ENCODE measurements around the gene KDM5A. TPM values are rescaled to one million over a fixed set of nuclear protein-coding genes. Genes with fewer than 3 reads are reported as not detected.

The KDM5A gene
- polyA plus RNA-seq, 2 of the 4 experiments (the other 2 are of a cell fraction) = 18.8 to 42.6 TPM

DNA sequence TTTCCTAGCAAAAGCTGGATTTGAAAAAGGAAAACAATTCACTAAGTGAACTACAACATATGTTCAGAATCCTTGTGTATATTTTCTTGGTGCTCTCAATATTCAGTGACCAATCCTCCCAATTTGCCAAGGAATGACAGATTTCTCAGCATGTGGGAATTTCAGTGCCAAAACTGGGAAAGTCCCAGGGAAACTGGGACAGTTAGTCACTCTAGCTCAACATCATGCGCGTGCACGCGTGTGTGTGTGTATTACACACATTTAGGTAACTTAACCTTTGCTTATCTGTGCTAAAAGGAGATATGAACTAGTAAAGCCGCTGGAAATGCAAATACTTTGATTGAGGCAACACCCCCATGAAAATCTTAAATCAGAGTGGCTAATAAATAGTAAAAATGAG is 100.4 kb downstream of the KDM5A start:
- CTCF ChIA-PET = no interaction called here
- H3K27ac ChIP-seq = no peak overlapping the region
- ATAC-seq = no peak
- peak; percentile 4 to 17 for DNase-seq (ENCODE audit: low read depth in 1 of 2, low spot score in 1 of 2)
- no peak overlapping the region for H3K4me2 ChIP-seq
- no peaks in the 10 kb centered on the region for H3K9me3 ChIP-seq
- TF ChIP-seq RAD21 (conservative IDR thresholded peaks at IDR 0.05 in 1 of 2, IDR thresholded peaks at IDR 0.05 in 1 of 2) = no peak
- TF ChIP-seq ZFP36 (IDR thresholded peaks at IDR 0.05; ENCODE audit: borderline replicate concordance, partially characterized antibody) = no peak
- TF ChIP-seq BHLHE40 (IDR thresholded peaks at IDR 0.05; ENCODE audit: low read depth, low read length) = no peak
- TF ChIP-seq ZC3H11A (IDR thresholded peaks at IDR 0.05) = no peak
- TF ChIP-seq NFE2L2 (conservative IDR thresholded peaks at IDR 0.05; ENCODE audit: low read length) = no peak
- TF ChIP-seq, protein P1, sequence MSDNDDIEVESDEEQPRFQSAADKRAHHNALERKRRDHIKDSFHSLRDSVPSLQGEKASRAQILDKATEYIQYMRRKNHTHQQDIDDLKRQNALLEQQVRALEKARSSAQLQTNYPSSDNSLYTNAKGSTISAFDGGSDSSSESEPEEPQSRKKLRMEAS (IDR thresholded peaks at IDR 0.05) = no peak
- no peak for TF ChIP-seq MAFK (IDR thresholded peaks at IDR 0.05; ENCODE audit: partially characterized antibody)
- no peak for TF ChIP-seq ZNF302 (CRISPR knock-in tag; IDR thresholded peaks at IDR 0.05)
- TF ChIP-seq EHMT2 (IDR thresholded peaks at IDR 0.05; ENCODE audit: low read depth) = no peak
- TF ChIP-seq, protein P2, sequence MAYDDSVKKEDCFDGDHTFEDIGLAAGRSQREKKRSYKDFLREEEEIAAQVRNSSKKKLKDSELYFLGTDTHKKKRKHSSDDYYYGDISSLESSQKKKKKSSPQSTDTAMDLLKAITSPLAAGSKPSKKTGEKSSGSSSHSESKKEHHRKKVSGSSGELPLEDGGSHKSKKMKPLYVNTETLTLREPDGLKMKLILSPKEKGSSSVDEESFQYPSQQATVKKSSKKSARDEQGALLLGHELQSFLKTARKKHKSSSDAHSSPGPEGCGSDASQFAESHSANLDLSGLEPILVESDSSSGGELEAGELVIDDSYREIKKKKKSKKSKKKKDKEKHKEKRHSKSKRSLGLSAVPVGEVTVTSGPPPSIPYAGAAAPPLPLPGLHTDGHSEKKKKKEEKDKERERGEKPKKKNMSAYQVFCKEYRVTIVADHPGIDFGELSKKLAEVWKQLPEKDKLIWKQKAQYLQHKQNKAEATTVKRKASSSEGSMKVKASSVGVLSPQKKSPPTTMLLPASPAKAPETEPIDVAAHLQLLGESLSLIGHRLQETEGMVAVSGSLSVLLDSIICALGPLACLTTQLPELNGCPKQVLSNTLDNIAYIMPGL (CRISPR knock-in tag; IDR thresholded peaks at IDR 0.05; ENCODE audit: borderline replicate concordance) = no peak
- TF ChIP-seq MYC (IDR thresholded peaks at IDR 0.05; ENCODE audit: borderline replicate concordance, low read length) = no peak
- no peak for TF ChIP-seq GATA3 (IDR thresholded peaks at IDR 0.05; ENCODE audit: borderline replicate concordance)
- H3K4me1 ChIP-seq = no peaks in the 10 kb centered on the region; the same call in 2 of the 3 replicates
- POLR2A ChIA-PET = no interaction called here
- WGBS (ENCODE audit: missing lambda C conversion rate) = 68% methylated on average over 5 of the region's 5 CpGs
- FAIRE-seq = no peak
- H3K4me3 ChIP-seq = no peak overlapping the region

DNA sequence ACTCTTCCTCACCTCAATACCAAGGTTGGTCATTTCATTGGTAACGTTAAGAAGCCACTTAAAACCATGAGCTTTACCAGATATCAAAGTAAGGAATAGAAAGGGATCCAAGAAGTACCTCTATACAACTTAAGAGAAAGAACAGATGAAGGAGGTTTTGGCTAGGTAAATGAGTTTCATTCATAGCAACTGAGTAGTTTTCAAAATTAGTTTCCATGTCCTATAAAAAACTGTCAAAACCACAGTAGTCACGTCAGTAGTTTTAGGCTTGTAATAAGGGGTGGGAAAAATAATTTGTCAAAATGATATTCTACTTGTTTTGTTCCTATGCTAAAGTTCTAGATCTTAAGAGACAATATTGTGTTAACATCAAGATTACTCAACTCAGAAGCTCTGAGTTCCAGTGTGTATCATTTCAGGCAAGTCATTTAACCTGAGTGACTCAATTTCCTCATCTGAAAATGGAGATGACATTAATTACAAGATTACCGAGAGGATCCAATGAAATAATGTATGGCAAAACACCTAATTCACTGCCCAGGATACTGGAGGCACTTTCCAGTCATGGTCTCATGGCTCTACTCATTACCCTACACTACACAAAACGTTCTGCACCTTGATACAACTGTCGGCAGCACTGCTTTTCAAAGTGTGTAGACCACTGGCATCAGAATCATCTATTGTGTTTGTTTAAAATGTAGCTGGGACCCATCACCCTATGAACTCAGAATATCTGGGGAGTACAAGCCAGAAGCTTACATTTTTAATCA is 102.4 kb downstream of the KDM5A start:
- 93% methylated on average over 5 of the region's 5 CpGs for WGBS (ENCODE audit: missing lambda C conversion rate)
- ChIA-PET CTCF (interaction anchor here (1.0 kb wide), 1 partner anchor 14 kb away, joined by 3 read pairs; no protein-coding TSS in a partner anchor), POLR2A (no interaction called here)
- no peak overlapping the region for H3K4me3 ChIP-seq
- no peak for DNase-seq (ENCODE audit: low read depth in 1 of 2, low spot score in 1 of 2)
- H3K4me1 ChIP-seq = no peaks in the 10 kb centered on the region; the same call in 2 of the 3 replicates
- no peaks in the 10 kb centered on the region for H3K9me3 ChIP-seq
- no peak for ATAC-seq
- no peak overlapping the region for H3K4me2 ChIP-seq
- no peak for TF ChIP-seq EHMT2 (IDR thresholded peaks at IDR 0.05; ENCODE audit: low read depth)
- no peak for TF ChIP-seq CEBPB (IDR thresholded peaks at IDR 0.05)
- TF ChIP-seq, protein P2 (CRISPR knock-in tag; IDR thresholded peaks at IDR 0.05; ENCODE audit: borderline replicate concordance) = no peak
- no peak for TF ChIP-seq NR3C1 (IDR thresholded peaks at IDR 0.05)
- no peak for TF ChIP-seq HDAC2 (IDR thresholded peaks at IDR 0.05)
- TF ChIP-seq, protein P1 (IDR thresholded peaks at IDR 0.05) = no peak
- no peak for TF ChIP-seq TFCP2L1 (CRISPR knock-in tag; IDR thresholded peaks at IDR 0.05)
- TF ChIP-seq, protein P3, sequence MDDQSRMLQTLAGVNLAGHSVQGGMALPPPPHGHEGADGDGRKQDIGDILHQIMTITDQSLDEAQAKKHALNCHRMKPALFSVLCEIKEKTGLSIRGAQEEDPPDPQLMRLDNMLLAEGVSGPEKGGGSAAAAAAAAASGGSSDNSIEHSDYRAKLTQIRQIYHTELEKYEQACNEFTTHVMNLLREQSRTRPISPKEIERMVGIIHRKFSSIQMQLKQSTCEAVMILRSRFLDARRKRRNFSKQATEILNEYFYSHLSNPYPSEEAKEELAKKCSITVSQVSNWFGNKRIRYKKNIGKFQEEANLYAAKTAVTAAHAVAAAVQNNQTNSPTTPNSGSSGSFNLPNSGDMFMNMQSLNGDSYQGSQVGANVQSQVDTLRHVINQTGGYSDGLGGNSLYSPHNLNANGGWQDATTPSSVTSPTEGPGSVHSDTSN (IDR thresholded peaks at IDR 0.05) = no peak
- no peak for TF ChIP-seq NPAS2 (CRISPR knock-in tag; IDR thresholded peaks at IDR 0.05; ENCODE audit: borderline replicate concordance)
- TF ChIP-seq SREBF2 (IDR thresholded peaks at IDR 0.05) = no peak
- TF ChIP-seq JUNB (IDR thresholded peaks at IDR 0.05) = no peak
- TF ChIP-seq CHD4 (IDR thresholded peaks at IDR 0.05; ENCODE audit: borderline replicate concordance) = no peak
- TF ChIP-seq ZFP36 (IDR thresholded peaks at IDR 0.05; ENCODE audit: borderline replicate concordance, partially characterized antibody) = no peak
- TF ChIP-seq ZC3H11A (IDR thresholded peaks at IDR 0.05) = no peak
- TF ChIP-seq KDM1A (IDR thresholded peaks at IDR 0.05; ENCODE audit: low read depth) = no peak
- TF ChIP-seq, protein P4, sequence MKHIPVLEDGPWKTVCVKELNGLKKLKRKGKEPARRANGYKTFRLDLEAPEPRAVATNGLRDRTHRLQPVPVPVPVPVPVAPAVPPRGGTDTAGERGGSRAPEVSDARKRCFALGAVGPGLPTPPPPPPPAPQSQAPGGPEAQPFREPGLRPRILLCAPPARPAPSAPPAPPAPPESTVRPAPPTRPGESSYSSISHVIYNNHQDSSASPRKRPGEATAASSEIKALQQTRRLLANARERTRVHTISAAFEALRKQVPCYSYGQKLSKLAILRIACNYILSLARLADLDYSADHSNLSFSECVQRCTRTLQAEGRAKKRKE (CRISPR knock-in tag; IDR thresholded peaks at IDR 0.05; ENCODE audit: low read depth) = no peak
- FAIRE-seq = peak; percentile 89
- H3K27ac ChIP-seq = no peak overlapping the region
